Measurements from ENCODE around the gene AKR1D1. TPM values are rescaled to one million over a fixed set of nuclear protein-coding genes. Genes with fewer than 3 reads are reported as not detected.

AKR1D1 gene
- total and polyA plus RNA-seq, 2 of the 13 experiments (the other 11 are each of a cell fraction or from before 2014, with no cell fraction given), result 6.9 to 37.0 TPM

DNA sequence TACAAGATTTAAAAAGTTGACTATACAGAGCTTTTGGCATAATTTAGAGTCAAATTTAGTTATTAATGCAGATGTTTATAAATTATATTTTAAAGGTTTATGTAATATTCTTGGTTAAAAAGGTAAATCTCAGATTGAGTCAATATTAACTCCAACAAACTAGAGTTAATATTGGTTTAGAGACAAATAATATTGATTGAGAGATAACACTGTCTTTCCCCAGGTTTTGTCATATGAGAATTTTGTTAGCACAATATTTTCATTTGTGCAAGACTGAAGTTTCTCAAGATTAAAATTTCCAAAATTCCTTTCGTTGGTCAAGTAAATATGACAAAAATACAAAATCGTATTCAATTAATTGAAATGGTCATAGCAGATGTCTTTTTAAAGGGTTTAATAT lies 12.9 kb upstream of the AKR1D1 start (continued):
- TF ChIP-seq, protein P1, sequence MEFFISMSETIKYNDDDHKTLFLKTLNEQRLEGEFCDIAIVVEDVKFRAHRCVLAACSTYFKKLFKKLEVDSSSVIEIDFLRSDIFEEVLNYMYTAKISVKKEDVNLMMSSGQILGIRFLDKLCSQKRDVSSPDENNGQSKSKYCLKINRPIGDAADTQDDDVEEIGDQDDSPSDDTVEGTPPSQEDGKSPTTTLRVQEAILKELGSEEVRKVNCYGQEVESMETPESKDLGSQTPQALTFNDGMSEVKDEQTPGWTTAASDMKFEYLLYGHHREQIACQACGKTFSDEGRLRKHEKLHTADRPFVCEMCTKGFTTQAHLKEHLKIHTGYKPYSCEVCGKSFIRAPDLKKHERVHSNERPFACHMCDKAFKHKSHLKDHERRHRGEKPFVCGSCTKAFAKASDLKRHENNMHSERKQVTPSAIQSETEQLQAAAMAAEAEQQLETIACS (CRISPR knock-in tag; IDR thresholded peaks at IDR 0.05), result no peak
- TF ChIP-seq XBP1 (CRISPR knock-in tag; IDR thresholded peaks at IDR 0.05), result no peak
- no peak for TF ChIP-seq ZBTB7B (CRISPR knock-in tag; IDR thresholded peaks at IDR 0.05)
- peak; percentile 83 for TF ChIP-seq FOXA3 (CRISPR knock-in tag; IDR thresholded peaks at IDR 0.05)
- no peak for TF ChIP-seq TGIF2 (CRISPR knock-in tag; IDR thresholded peaks at IDR 0.05)
- TF ChIP-seq ZNF430 (CRISPR knock-in tag; IDR thresholded peaks at IDR 0.05), result no peak
- TF ChIP-seq JUNB (CRISPR knock-in tag; IDR thresholded peaks at IDR 0.05; ENCODE audit: borderline replicate concordance), result no peak
- peak; percentile 58; the same call in 1 of the 2 replicates for TF ChIP-seq SIX1 (CRISPR knock-in tag; IDR thresholded peaks at IDR 0.05; ENCODE audit: borderline replicate concordance)
- no peak for TF ChIP-seq ZNF557 (CRISPR knock-in tag; IDR thresholded peaks at IDR 0.05)
- peak; percentile 53; the same call in 1 of the 2 replicates for TF ChIP-seq NR2F6 (IDR thresholded peaks at IDR 0.05)
- TF ChIP-seq NR2F6 (CRISPR knock-in tag; IDR thresholded peaks at IDR 0.05), result no peak
- TF ChIP-seq MIXL1 (CRISPR knock-in tag; IDR thresholded peaks at IDR 0.05), result 0 out of 2 replicates have a peak, but pooled peaks have one; percentile 44
- TF ChIP-seq REST (IDR thresholded peaks at IDR 0.05; ENCODE audit: borderline replicate concordance in 1 of 2, low read depth in 1 of 2, low read length in 2 of 2), result no peak
- TF ChIP-seq NKX3-1 (CRISPR knock-in tag; IDR thresholded peaks at IDR 0.05), result no peak
- TF ChIP-seq ZNF3 (CRISPR knock-in tag; IDR thresholded peaks at IDR 0.05), result no peak
- no peak for TF ChIP-seq PRDM15 (CRISPR knock-in tag; IDR thresholded peaks at IDR 0.05)
- no peak for TF ChIP-seq TRIM24 (CRISPR knock-in tag; IDR thresholded peaks at IDR 0.05)
- TF ChIP-seq GLI4 (CRISPR knock-in tag; IDR thresholded peaks at IDR 0.05; ENCODE audit: borderline replicate concordance), result no peak
- TF ChIP-seq, protein P2, sequence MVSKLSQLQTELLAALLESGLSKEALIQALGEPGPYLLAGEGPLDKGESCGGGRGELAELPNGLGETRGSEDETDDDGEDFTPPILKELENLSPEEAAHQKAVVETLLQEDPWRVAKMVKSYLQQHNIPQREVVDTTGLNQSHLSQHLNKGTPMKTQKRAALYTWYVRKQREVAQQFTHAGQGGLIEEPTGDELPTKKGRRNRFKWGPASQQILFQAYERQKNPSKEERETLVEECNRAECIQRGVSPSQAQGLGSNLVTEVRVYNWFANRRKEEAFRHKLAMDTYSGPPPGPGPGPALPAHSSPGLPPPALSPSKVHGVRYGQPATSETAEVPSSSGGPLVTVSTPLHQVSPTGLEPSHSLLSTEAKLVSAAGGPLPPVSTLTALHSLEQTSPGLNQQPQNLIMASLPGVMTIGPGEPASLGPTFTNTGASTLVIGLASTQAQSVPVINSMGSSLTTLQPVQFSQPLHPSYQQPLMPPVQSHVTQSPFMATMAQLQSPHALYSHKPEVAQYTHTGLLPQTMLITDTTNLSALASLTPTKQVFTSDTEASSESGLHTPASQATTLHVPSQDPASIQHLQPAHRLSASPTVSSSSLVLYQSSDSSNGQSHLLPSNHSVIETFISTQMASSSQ (IDR thresholded peaks at IDR 0.05; ENCODE audit: low read depth), result peak; percentile 28; the same call in 1 of the 2 replicates
- TF ChIP-seq, protein P2 (CRISPR knock-in tag; IDR thresholded peaks at IDR 0.05; ENCODE audit: borderline replicate concordance), result no peak

Data from HepG2 (cell line).